Activated T-helper 1 cell treated with anti-CD3 and anti-CD28 coated beads, Interleukin-2, amount 50 U/mL, for 16 hours (primary cell): Measurements from ENCODE around the gene GRHPR.
"Not testable (repeated sequence)": the region's sequence is repeated elsewhere in the genome, so short reads cannot be mapped to it uniquely, and the experiment has no call there.

Source experiments
- DNase-seq, 2 donors: peaks; one replicate each; pipeline ENCODE4 v3.0.0-alpha.2; 2020; ENCODE audit warnings: low read depth in 1 of 2, low spot score in 1 of 2

Gene GRHPR

DNA sequence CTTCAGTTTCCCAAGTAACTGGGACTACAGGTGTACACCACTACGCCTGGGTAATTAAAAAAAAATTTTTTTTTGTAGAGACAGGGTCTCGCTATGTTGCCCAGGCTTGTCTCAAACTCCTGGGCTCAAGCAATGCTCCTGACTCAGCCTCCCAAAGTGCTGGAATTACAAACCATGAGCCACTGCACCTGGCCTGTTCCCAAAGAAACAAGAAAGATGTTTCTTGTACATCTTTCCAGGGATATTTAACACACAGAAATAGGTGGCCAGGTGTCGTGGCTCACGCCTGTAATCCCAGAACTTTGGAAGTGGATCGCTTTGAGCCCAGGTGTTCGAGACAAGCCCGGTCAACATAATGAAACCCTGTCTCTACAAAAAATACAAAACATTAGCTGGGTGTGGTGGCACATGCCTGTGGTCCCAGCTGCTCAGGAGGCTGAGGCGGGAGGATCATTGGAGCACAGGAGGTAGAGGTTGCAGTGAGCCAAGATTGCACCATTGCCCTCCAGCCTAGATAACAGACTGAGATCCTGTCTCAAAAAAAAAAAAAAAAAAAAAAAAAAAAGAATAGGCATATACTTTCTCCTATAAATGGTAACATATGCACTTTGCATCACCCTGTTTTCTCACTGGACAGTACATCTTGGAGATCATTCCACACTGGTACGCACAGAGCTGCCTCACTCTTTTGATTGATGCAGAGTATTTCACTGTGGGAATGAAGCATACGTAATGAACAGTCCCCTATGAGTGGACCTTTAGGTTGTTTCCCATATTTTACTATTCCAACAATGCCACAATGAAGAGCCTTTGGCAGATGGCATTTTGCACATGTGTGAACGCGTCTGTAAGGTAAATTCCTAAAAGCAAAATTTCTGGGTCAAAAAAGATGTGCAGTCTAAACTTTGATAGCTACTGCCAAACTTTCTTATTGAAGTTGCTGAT, 2.0 kb upstream of the GRHPR start:
- DNase-seq: no peak

DNA sequence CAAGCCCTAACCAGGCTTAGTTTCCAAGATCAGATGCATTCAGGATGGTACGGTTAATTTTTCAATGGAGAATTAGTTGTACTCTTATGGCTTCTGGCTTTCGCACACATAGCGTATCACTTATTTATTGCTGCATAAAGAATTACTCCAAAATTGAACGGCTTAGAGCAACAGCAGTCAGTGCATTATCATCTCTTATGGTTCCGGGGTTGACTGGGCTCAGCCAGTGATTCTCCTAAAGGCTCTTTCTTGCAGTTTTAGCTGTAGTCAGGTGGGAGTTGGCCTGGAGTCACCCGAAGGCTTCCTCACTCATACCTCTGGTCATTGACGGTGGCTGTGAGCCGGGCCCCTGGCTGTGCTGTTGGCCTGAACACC, 595 bp upstream of the GRHPR start:
- no peak for DNase-seq

DNA sequence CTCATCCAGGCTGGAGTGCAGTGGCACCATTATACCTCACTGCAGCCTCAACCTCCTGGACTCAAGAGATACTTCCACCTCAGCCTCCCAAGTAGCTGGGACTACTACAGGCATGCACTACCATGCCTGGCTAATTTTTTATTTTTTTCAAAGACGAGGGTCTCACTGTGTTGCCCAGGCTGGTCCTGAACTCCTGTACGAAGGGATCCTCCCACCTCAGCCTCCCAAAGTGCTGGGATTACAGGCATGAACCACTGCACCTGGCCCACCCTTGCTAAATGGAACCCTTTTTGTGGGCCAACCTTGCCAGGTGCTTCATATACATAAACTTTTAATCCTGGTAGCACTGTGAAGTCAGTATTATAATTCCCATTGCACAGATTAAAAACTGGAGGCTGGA, 1.0 kb downstream of the GRHPR start:
- DNase-seq: no peak

DNA sequence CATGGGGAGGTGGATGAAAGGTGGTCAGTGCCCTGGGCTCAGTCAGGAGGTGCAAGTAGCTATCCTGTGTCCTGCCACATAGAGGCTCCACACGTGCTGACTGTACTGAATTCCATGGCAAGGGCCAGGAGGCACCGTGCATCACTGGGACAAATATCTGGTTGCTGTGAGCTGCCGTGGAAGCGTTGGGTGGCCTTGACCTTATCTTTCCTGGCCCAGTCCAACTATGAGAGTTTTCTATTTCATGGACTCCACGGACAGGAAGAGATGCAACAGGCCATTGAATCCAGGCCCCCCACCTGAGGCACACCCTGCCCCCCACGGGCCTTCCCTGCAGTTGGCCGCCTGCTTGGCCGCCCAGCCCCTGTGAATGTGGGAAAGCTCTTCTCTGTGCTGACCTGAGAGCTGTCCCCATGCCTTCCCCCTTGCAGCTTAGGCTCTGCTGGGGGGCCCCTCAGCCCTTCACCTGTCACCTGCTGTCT, 1.7 kb downstream of the GRHPR start:
- no peak for DNase-seq

DNA sequence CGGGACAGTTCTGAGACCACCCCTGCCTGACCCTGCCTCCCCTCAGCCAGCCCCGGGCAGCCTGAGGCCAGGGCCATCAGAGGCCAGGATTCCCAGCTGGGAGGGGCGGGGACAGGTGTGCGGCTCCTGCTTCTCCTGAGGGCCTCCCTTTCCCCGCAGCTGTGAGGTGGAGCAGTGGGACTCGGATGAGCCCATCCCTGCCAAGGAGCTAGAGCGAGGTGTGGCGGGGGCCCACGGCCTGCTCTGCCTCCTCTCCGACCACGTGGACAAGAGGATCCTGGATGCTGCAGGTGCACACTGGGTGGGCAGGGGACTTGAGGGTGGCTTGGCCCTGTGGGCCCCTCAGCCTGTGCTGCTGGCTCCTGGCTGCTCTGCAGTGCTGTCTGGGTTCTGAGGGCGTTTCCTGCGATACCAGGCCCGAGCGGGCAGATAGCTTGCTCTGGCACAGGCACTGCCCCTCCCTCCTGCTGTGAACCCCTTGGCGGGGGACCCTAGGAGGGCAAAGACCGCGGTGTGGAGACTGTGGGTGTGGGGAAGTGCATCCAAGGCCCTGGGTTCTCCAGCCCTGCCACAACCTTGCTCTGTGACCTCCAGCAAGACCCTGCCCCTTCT, 2.3 kb downstream of the GRHPR start:
- no peak for DNase-seq

DNA sequence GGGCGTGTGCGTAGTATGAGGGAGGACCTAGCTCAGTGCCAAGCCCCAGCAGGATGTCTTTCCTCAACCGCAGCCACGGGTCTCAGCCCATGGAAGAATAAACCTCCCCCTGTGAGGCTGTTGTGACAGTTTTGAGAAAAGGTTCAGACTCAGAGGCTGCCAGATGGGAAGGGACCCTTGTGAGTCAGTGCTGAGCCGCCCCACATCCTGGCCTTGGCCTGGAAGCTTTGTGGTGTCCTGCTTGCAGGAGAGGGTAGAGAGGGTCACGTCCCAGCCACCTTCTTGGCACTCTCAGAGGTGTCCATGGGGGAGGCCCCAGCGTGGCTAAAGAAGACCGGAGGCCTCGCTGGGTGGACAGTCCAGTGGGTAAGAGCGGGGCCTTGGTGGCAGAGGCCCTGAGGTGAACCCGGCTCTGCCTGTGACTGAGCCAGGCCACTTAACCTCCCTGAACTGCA, 2.8 kb downstream of the GRHPR start:
- DNase-seq: no peak

DNA sequence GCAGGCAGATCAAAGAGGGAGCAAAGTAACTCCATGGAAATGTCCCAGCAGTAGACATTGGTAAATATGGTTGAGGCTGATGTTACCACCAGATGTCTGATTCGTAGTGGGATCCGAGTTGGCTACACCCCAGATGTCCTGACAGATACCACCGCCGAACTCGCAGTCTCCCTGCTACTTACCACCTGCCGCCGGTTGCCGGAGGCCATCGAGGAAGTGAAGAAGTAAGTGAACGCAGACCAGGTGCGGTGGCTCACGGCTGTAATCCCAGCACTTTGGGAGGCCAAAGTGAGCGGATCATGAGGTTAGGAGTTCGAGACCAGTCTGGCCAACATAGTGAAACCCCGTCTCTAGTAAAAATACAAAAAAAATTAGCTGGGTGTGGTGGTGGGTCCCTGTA, 3.9 kb downstream of the GRHPR start:
- not testable (repeated sequence) for DNase-seq

DNA sequence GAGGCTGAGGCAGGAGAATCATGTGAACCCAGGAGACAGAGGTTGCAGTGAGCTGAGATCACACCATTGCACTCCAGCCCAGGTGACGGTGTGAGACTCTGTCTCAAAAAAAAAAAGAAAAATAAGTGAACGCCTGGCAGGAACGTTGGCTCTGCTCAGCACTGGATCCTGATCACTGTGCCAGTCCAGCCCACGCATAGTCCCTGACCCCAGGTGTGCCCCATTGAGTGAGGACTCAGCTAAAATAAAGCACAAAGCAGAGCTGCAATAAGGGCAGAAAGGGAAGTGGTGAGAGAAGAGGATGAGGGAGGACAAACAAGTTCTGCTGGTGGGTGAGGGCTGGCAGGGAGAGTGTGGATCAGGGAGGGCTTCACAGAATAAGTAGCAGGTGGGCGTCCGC, 4.3 kb downstream of the GRHPR start:
- no peak for DNase-seq

DNA sequence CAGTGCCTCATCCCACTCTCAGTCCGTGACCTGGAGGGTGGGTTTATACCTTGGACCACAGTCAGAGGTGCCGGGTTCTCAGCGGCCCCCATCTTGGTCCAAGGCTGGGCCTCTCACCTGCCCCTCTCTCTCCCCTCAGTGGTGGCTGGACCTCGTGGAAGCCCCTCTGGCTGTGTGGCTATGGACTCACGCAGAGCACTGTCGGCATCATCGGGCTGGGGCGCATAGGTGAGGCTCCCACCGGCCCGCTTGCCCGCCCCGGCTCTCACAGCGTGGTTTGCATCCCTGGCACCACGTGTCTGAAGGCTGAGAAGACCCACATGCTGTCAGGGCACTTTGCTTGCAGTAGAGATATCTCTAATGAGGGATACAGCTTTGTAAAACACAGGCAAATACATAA, 5.8 kb downstream of the GRHPR start:
- DNase-seq: no peak

DNA sequence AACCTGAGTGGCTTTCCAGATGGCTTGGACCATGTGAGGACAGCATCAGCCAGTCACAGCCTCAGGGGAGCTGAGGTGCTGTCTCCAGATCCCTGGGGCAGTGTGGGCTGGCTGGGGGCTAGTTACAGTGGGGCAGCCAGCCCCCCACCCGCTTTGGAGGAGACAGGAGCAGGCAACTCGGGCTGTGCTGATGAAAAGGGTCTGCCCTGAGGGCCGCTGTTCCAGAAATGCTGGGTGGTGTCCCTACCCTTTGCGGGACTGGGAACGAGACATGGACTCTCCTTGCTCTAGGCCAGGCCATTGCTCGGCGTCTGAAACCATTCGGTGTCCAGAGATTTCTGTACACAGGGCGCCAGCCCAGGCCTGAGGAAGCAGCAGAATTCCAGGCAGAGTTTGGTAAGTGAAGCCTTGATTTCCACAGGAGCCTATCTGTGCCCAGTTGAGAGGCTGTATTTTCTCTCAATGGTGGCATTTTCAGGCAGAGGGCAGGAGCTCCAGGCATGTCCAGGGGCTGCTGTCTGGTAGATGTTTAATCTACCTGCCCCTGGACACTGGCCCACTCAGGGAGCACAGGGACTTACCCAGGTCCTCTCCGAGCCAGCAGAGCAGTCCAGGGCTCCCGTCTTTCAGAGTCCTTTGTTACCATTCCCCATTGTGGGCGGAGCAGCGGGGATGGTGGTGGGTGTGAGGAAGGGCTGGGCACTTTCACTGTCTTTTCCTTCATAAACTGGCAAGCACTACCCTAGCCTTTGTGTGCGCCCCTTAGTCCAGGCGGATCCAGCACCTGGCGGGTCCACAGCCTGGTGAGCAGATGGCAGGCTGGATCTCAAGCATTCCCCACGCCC, 7.2 kb downstream of the GRHPR start:
- DNase-seq: no peak

DNA sequence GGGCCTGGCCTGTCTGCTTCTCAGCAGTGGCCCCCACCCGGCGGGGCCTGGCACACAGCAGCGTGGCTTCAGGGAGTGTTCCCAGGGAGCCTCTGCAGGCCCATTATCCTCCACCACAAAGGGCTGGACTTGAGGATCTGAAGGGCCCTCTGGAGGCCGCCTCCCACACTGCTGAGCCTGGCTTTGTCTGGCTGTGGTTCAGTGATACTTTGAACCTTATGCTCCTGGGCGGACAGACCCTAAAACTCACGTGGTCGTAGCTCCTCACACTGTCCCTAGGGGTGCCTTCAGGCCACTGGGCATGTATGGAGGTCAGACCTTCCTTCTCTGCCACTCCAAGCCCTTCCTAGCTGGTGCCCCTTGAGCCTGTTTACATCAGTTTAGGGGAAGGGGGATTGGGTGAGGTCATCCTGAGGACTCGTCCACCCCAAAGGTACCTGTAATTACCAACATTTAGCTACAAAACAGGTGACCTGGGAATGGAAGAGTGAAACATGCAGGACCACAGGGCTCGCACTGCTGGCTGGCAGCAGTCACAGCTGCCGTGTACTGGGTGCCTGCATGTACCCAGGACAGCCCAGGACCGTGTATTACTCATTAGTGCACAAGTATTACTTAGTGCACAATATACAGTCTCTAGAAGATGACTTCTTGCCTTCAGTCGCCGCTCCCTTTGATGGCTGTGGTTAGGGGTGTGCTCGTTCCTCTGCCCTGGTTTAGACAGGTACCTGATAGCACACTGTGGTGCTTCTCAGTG, 8.5 kb downstream of the GRHPR start:
- DNase-seq: no peak

DNA sequence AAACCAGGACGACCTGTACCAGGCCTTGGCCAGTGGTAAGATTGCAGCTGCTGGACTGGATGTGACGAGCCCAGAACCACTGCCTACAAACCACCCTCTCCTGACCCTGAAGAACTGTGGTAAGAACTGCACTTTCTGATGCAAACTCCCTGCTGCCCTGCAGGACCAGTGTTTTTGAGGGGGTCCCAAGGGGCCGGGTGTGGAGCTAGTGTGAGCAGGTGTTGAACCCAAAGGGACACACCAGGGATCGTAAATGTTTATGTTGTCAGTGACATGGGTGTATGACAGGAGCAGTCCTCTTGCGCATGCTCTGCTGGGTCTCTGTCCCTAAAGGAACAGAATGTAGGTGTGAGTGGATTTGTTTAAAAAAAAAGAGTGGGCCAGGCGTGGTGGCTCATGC, 9.5 kb downstream of the GRHPR start:
- no peak for DNase-seq

DNA sequence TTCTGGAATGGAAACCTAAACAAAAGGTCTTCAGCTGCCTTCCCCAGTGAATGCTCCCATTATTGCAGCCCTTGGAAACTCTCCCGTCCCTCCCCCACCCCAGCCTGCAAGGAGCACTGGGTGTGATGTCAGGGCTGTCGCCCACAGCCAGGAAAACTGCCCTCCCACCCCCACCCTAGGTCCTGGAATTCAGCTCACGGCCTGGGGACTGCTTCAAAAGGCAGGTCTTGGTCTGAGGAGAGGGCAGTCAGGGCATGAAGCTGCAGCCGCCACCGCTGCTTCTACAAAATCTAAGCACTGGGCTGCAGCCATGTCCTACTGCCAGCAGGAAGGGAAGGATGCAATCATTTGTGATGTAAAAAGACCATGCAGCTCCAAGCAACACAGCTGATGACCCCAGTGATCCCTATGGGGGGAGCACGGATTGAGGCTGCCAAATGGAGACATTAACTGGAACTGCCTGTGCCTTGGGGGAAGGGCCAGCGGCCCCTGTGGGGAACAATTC, 11.4 kb downstream of the GRHPR start:
- DNase-seq: no peak

DNA sequence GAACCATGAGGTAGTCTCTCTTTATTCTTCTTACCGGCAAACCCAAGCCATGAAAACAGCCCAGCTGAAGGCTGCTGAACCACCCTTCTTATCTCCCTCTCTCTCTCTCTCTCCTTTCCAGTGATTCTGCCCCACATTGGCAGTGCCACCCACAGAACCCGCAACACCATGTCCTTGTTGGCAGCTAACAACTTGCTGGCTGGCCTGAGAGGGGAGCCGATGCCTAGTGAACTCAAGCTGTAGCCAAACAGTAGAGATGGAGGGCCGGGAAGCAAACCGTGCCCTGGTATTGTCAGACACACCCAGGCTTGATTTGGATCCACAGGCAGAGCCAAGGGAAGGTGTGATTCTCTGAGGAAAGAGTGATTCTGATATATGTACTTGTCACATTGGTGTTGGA, 14.0 kb downstream of the GRHPR start:
- no peak for DNase-seq

DNA sequence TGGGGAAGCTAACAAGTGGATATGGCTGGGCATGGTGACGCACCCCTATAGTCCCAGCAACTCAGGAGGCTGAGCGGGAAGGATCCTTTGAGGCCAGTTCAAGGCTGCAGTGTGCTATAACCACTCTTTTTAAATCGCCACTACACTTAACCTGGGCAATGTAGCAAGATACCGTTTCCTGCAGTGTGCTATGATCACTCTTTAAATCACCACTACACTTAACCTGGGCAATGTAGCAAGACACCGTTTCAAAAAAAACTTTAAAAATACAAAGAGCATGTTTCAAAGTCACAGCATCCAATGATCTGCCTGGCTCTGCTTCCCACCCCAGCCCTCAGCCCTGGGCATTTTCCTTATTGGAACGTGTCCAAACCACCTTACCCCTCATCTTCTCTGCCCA, 14.5 kb downstream of the GRHPR start:
- DNase-seq: no peak

DNA sequence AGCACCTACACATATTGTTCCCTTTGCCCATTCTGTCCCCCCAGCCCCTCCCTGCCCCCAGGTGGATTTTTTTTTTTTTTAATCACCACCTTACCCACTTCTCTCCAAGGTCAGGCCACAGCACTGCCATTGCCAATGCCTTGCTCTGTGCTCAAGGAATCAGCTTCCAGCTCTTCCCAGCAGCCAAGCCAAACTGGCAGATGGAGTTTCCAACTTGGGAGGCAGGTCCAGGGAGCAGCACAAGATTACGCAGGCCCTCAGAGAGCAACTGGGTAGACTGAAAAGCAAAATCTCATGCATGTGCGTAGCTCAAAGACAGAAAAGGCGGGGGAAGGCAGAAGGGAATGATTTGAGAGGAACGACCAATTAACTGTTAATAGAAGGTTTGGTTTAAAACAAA, 15.1 kb downstream of the GRHPR start:
- no peak for DNase-seq

DNA sequence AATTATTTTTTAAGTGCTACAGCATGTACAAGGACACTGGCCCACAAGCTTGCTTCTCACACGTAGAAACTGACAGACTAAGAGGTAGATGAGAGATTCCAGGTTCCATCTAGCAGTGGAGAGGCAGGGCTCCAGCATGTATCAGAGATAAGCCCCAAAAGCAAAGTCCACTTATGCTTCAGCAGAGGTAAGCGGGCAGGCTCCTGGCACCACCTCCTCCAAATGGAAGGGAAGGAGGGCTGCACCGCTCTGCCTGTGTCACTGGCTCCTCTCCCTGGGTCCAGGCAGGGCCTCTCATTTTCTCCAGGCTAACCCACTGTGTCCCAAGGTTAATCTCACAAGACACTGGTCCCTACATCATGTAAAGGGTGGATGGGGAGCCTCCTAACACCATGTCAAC, 15.9 kb downstream of the GRHPR start:
- no peak for DNase-seq

DNA sequence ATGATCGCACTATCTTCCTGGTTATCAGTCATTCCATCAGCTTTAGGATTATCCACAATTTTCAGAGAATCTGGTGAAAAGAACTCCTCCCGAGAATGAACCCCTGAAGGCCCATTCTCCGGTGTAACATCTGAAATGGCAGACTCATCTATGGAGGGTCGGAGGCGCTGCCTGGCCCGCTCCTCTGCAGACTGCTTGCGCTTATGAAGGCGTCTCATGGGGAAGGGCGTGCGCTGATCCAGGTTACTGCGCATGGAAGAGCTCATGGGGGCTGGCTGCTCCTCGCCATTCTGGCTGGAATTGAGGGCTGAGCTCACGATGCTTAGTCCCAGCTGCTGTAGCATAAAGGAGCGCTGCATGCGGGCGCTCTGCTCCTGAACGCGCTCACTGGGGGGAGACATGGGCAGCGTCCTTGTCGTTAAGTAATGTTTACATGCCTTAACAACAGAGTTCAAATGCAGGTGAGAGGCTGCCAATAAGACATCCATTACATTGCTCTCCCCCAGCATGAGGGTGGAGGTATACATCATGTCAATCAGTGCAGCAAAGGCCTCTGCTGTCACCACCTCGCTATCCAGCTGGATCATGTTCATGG, 19.4 kb downstream of the GRHPR start:
- no peak for DNase-seq

DNA sequence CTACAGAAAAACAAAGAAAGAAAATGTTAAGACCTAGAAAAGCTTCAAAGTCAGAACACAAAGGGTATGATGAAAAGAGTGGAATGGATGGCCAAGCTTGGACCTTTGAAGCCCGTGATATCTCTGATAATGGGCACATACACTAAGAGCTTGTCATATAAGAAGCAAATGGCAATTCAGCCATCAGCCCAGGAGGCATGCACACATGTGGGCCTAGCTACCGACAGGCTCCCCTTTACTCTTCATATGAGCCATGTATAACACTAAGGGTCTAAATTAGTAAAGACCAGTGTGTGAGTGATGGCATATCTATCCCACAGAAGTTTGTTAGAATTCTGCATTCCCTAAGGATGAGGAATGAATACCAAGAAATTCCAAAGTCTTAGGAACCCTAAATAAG, 20.1 kb downstream of the GRHPR start:
- no peak for DNase-seq

DNA sequence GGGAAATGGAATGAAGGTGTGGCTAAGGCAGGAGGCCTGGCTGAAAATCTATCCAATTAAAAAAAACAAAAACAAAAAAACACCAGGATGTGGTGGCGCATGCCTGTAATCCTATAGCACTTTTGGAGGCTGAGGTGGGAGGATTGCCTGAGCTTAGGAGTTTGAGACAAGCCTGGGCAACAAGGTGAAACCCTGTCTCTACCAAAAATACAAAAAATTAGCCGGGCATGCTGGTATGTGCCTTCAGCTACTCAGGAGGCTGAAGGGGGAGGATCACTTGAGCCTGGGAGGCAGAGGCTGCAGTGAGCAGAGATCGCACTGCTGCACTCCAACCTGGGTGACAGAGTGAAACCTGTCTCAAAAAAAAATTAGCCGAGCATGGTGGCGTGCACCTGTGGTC, 21.1 kb downstream of the GRHPR start:
- DNase-seq: no peak
